Astrocyte of the spinal cord (primary cell): ENCODE measurements around the gene MAP2K6.

Source experiments
- DNase-seq: peaks from one replicate; pipeline ENCODE4 v3.0.0; 2011; ENCODE audit warnings: low read depth, low spot score
- H3K4me3 ChIP-seq: 2 replicates; pipeline ENCODE4 v1.5.1; 2011; ENCODE audit warnings: low read depth, mild to moderate bottlenecking, low read length, moderate library complexity
- CTCF ChIP-seq: IDR thresholded peaks from 2 replicates; pipeline ENCODE4 v1.5.1; 2012; ENCODE audit warnings: low read depth, mild to moderate bottlenecking, low read length, inconsistent platforms
- in situ Hi-C: cut with HindIII; loops from 2 replicates; pipeline ENCODE4 v1.10.0; 2017; ENCODE audit warnings: low sequenced_read_pairs

MAP2K6 gene

GRCh38 chr17:69594641-69595040 lies 180.1 kb downstream of the MAP2K6 start:
- in situ Hi-C loops, result no loop called here
- TF ChIP-seq CTCF, result no peak
- DNase-seq, result no peak
- H3K4me3 ChIP-seq, result no peak overlapping the region

- in situ Hi-C loops, result no loop called here
- no peak for DNase-seq
- H3K4me3 ChIP-seq, result no peak overlapping the region
- no peak for TF ChIP-seq CTCF
Observed at GRCh38 chr17:69596141-69596540, 181.6 kb downstream of the MAP2K6 start.

- TF ChIP-seq CTCF, result no peak
- in situ Hi-C loops, result no loop called here
- no peak overlapping the region for H3K4me3 ChIP-seq
- DNase-seq, result peak; percentile 52
Observed at GRCh38 chr17:69597898-69598692, 183.6 kb downstream of the MAP2K6 start.

GRCh38 chr17:69602972-69603371 lies 188.5 kb downstream of the MAP2K6 start:
- no peak for TF ChIP-seq CTCF
- peak; percentile 19 for DNase-seq
- H3K4me3 ChIP-seq, result no peak overlapping the region
- in situ Hi-C loops, result no loop called here
